Measurements from ENCODE around the gene SENP8. TPM values are rescaled to one million over a fixed set of nuclear protein-coding genes. Genes with fewer than 3 reads are reported as not detected.
"Not testable (repeated sequence)": the region's sequence is repeated elsewhere in the genome, so short reads cannot be mapped to it uniquely, and the experiment has no call there.

SENP8 gene
- 1 to 10 TPM; 1.3 to 4.2 (median 1.9) TPM for total RNA-seq

- WGBS: under 1% methylated on average over 42 of the region's 69 CpGs
- no peak for TF ChIP-seq EP300 (IDR thresholded peaks at IDR 0.05)
- TF ChIP-seq POLR2AphosphoS5 (IDR thresholded peaks at IDR 0.05): peak in 2 of 3 donors; percentile 25 to 39
- Histone ChIP-seq H3K9me3 (no peaks in the 10 kb centered on the region), H3K4me3 (peak within 1 kb of the TSS; percentile 96), H3K27ac (peak within 1 kb of the TSS; percentile 95), H3K4me1 (peaks cover 32% of the 10 kb centered on the region), H3K27me3 (no peaks in the 10 kb centered on the region), H3K36me3 (no peaks in the 10 kb centered on the region)
- DNase-seq (ENCODE audit: low spot score in 2 of 2): peak; percentile 99
Measured at GRCh38 chr15:72118017-72118978, at the start of gene SENP8, which contains the start of gene MYO9A. TSS of gene SENP8 (plus strand) at chr15:72118403. CDS start at chr15:72139624, 21,221 bp downstream. TSS of gene MYO9A (minus strand) at chr15:72118150. CDS start at chr15:72046563, 71,587 bp downstream.

GRCh38 chr15:72068856-72069255 is 49.3 kb upstream of the SENP8 start:
- TF ChIP-seq EP300 (IDR thresholded peaks at IDR 0.05): no peak
- no peak for TF ChIP-seq CTCF (IDR thresholded peaks at IDR 0.05)
- no peak for TF ChIP-seq POLR2AphosphoS5 (IDR thresholded peaks at IDR 0.05)
- TF ChIP-seq POLR2A (IDR thresholded peaks at IDR 0.05): no peak
- Histone ChIP-seq H3K9me3 (no peaks in the 10 kb centered on the region), H3K27ac (no peak overlapping the region), H3K36me3 (no peaks in the 10 kb centered on the region), H3K27me3 (no peaks in the 10 kb centered on the region), H3K4me1 (no peaks in the 10 kb centered on the region), H3K4me3 (no peak overlapping the region)
- DNase-seq (ENCODE audit: low spot score in 2 of 2): no peak

GRCh38 chr15:72070817-72071447 is 47.3 kb upstream of the SENP8 start:
- 62% methylated on average over 1 of the region's 1 CpG for WGBS

GRCh38 chr15:72071448-72071825 is 46.8 kb upstream of the SENP8 start:
- H3K36me3 ChIP-seq; H3K9me3 ChIP-seq; DNase-seq (ENCODE audit: low spot score in 2 of 2); H3K4me1 ChIP-seq; H3K27ac ChIP-seq; H3K27me3 ChIP-seq; H3K4me3 ChIP-seq: not testable (repeated sequence)
- 87% methylated on average over 8 of the region's 8 CpGs for WGBS

More at GRCh38 chr15:72070817-72071447, 47.3 kb upstream of the SENP8 start:
- Histone ChIP-seq H3K4me3 (no peak overlapping the region), H3K4me1 (no peaks in the 10 kb centered on the region), H3K9me3 (no peaks in the 10 kb centered on the region), H3K27me3 (no peaks in the 10 kb centered on the region), H3K27ac (no peak overlapping the region), H3K36me3 (no peaks in the 10 kb centered on the region)
- no peak for DNase-seq (ENCODE audit: low spot score in 2 of 2)
- TF ChIP-seq POLR2AphosphoS5 (IDR thresholded peaks at IDR 0.05) (no peak), POLR2A (IDR thresholded peaks at IDR 0.05) (no peak), EP300 (IDR thresholded peaks at IDR 0.05) (no peak), CTCF (IDR thresholded peaks at IDR 0.05) (no peak)

GRCh38 chr15:72074335-72075060 is 43.7 kb upstream of the SENP8 start:
- no peaks in the 10 kb centered on the region for H3K9me3 ChIP-seq
- 75% methylated on average over 5 of the region's 5 CpGs for WGBS
- H3K36me3 ChIP-seq: no peaks in the 10 kb centered on the region
- H3K27ac ChIP-seq: no peak overlapping the region
- no peak for DNase-seq (ENCODE audit: low spot score in 2 of 2)
- H3K27me3 ChIP-seq: no peaks in the 10 kb centered on the region
- no peak for TF ChIP-seq CTCF (IDR thresholded peaks at IDR 0.05)
- TF ChIP-seq EP300 (IDR thresholded peaks at IDR 0.05): no peak
- TF ChIP-seq POLR2A (IDR thresholded peaks at IDR 0.05): no peak
- no peak for TF ChIP-seq POLR2AphosphoS5 (IDR thresholded peaks at IDR 0.05)
- H3K4me3 ChIP-seq: no peak overlapping the region
- no peaks in the 10 kb centered on the region for H3K4me1 ChIP-seq
